ENCODE data around the gene IQCF6. TPM values are rescaled to one million over a fixed set of nuclear protein-coding genes. Genes with fewer than 3 reads are reported as not detected.

The IQCF6 gene
- total RNA-seq, 2 experiments from 2014 or later, result not detected

DNA sequence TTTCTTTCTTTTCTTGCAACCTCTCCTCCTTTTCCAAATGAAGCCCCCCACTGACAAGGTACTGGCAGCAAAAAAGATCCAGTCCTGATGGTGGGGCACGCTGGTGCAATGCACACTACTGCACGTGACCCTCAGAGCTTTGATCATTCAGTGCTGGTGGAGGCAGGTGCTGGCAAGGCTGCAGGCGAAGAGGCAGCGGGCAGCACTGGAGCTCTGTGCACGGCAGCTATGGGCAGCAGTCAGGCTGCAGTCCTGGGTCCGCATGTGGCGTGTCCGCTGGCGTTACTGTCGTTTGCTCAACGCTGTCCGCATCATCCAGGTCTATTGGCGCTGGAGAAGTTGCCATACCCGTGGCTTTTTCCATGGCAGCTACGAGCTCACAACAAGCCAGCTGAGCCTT is 40.1 kb upstream of the IQCF6 start:
- Histone ChIP-seq H3K36me3 (ENCODE audit: insufficient read depth, low read length) (no peaks in the 10 kb centered on the region), H3K9me2 (ENCODE audit: insufficient read depth, low read length) (no peaks in the 10 kb centered on the region), H3K27ac (ENCODE audit: low read depth, low read length, poor library complexity, severe bottlenecking) (no peak overlapping the region), H3K79me2 (ENCODE audit: insufficient read depth, low read depth, low read length) (no peaks in the 10 kb centered on the region), H3K4me2 (ENCODE audit: low read length) (no peak overlapping the region), H3K4me3 (ENCODE audit: low read depth, low read length, poor library complexity, severe bottlenecking) (no peak overlapping the region), H4K20me1 (ENCODE audit: insufficient read depth, low read length) (no peaks in the 10 kb centered on the region), H3K4me1 (ENCODE audit: insufficient read depth, low read length, poor library complexity, severe bottlenecking) (no peaks in the 10 kb centered on the region), H3K9me3 (ENCODE audit: low read length) (peaks cover 5% of the 10 kb centered on the region; the same call in 1 of the 2 replicates), H2AFZ (ENCODE audit: low read length) (no peak overlapping the region)
- intact Hi-C loops (cut with micrococcal nuclease; ENCODE audit: unreplicated experiment), result no loop called here
- DNase-seq (ENCODE audit: low spot score), result no peak
- TF ChIP-seq CTCF (conservative IDR thresholded peaks at IDR 0.05; ENCODE audit: low read length) (no peak), EZH2phosphoT487 (IDR thresholded peaks at IDR 0.05; ENCODE audit: borderline replicate concordance, low read depth, low read length) (no peak)
- POLR2A ChIA-PET, result no interaction called here
- CTCF ChIA-PET (ENCODE audit: unreplicated experiment), result no interaction called here
- no TSS peak for BruUV-seq (replicated peaks)

DNA sequence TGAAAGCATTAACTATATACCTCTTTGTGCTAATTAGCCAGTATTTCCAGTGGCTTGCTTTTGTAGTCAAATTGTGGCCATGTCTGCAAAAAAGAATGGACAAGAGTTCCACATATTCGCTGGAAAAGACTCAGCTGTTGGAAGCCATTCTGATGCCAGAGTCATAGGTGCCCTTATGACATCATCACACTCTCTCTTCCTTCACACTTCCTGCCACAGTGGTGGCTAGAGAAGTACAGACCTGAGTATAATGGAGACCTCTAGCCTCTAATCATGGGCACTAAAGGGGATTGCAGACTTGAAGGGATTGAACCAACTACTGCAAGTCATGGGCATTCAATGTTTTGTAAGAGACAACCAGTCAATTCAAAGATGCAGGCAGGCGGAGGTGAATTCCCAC is 38.3 kb upstream of the IQCF6 start:
- CTCF ChIA-PET (ENCODE audit: unreplicated experiment), result no interaction called here
- no peak for DNase-seq (ENCODE audit: low spot score)
- H3K79me2 ChIP-seq (ENCODE audit: insufficient read depth, low read depth, low read length), result no peaks in the 10 kb centered on the region
- H4K20me1 ChIP-seq (ENCODE audit: insufficient read depth, low read length), result no peaks in the 10 kb centered on the region
- TF ChIP-seq EZH2phosphoT487 (IDR thresholded peaks at IDR 0.05; ENCODE audit: borderline replicate concordance, low read depth, low read length), result no peak
- TF ChIP-seq CTCF (conservative IDR thresholded peaks at IDR 0.05; ENCODE audit: low read length), result no peak
- no peaks in the 10 kb centered on the region for H3K9me2 ChIP-seq (ENCODE audit: insufficient read depth, low read length)
- no peak overlapping the region for H3K4me2 ChIP-seq (ENCODE audit: low read length)
- BruUV-seq (replicated peaks), result no TSS peak
- no peak overlapping the region for H2AFZ ChIP-seq (ENCODE audit: low read length)
- intact Hi-C loops (cut with micrococcal nuclease; ENCODE audit: unreplicated experiment), result no loop called here
- no peak overlapping the region for H3K4me3 ChIP-seq (ENCODE audit: low read depth, low read length, poor library complexity, severe bottlenecking)
- no peaks in the 10 kb centered on the region for H3K36me3 ChIP-seq (ENCODE audit: insufficient read depth, low read length)
- peaks cover 5% of the 10 kb centered on the region; the same call in 1 of the 2 replicates for H3K9me3 ChIP-seq (ENCODE audit: low read length)
- no peak overlapping the region for H3K27ac ChIP-seq (ENCODE audit: low read depth, low read length, poor library complexity, severe bottlenecking)
- POLR2A ChIA-PET, result no interaction called here
- H3K4me1 ChIP-seq (ENCODE audit: insufficient read depth, low read length, poor library complexity, severe bottlenecking), result no peaks in the 10 kb centered on the region

DNA sequence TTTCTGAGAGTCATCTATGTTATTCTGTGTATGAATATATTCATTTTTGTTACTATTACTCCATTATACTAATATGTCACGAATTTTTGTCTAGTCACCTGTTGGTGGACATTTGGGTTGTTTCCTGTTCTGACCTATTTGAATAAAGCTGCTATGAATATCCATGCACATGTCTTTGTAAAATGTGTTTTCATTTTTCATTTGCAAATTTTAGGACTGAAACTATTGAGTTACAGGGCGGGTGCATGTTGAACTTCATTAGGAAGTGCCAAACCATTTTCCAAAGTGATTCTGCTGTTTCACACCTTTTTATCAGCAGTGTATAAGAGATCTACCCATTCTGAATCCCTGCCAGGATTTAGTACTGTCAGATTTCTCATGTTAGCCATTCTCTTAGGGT is 37.7 kb upstream of the IQCF6 start:
- TF ChIP-seq EZH2phosphoT487 (IDR thresholded peaks at IDR 0.05; ENCODE audit: borderline replicate concordance, low read depth, low read length), result no peak
- no peak for TF ChIP-seq CTCF (conservative IDR thresholded peaks at IDR 0.05; ENCODE audit: low read length)
- Histone ChIP-seq H3K79me2 (ENCODE audit: insufficient read depth, low read depth, low read length) (no peaks in the 10 kb centered on the region), H2AFZ (ENCODE audit: low read length) (no peak overlapping the region), H3K9me2 (ENCODE audit: insufficient read depth, low read length) (no peaks in the 10 kb centered on the region), H3K4me2 (ENCODE audit: low read length) (no peak overlapping the region), H4K20me1 (ENCODE audit: insufficient read depth, low read length) (no peaks in the 10 kb centered on the region), H3K36me3 (ENCODE audit: insufficient read depth, low read length) (no peaks in the 10 kb centered on the region), H3K9me3 (ENCODE audit: low read length) (no peaks in the 10 kb centered on the region), H3K4me3 (ENCODE audit: low read depth, low read length, poor library complexity, severe bottlenecking) (no peak overlapping the region), H3K4me1 (ENCODE audit: insufficient read depth, low read length, poor library complexity, severe bottlenecking) (no peaks in the 10 kb centered on the region), H3K27ac (ENCODE audit: low read depth, low read length, poor library complexity, severe bottlenecking) (no peak overlapping the region)
- BruUV-seq (replicated peaks), result no TSS peak
- POLR2A ChIA-PET, result interaction anchor here (0.7 kb wide), 1 partner anchor 873 kb away, joined by 5 read pairs; no protein-coding TSS in a partner anchor
- no peak for DNase-seq (ENCODE audit: low spot score)
- CTCF ChIA-PET (ENCODE audit: unreplicated experiment), result no interaction called here
- intact Hi-C loops (cut with micrococcal nuclease; ENCODE audit: unreplicated experiment), result no loop called here
